Testis (tissue), 2 donors: Measurements from ENCODE around the gene NEMP2.

Experiments used
- CTCF ChIP-seq, 3 experiments: fragments of 450-650 bp in 2 of 3; fragments of 200-600 bp in 1 of 3; sonication (generic) in 1 of 3; IDR thresholded peaks; one replicate each; pipeline ENCODE4 v1.5.1; 2016 to 2019; ENCODE audit warnings: antibody characterized with exemption in 3 of 3, mild to moderate bottlenecking in 2 of 3, moderate library complexity in 1 of 3
- POLR2A ChIP-seq: fragments of 450-650 bp; IDR thresholded peaks from one replicate; pipeline ENCODE4 v1.6.1; 2017; ENCODE audit warnings: antibody characterized with exemption, mild to moderate bottlenecking, moderate library complexity

- no peak for TF ChIP-seq CTCF (IDR thresholded peaks at IDR 0.05)
- no peak for TF ChIP-seq POLR2A
Measured at GRCh38 chr2:190466819-190467446, 67.6 kb downstream of the NEMP2 start.
